Skeletal muscle tissue (tissue), 4 donors: ENCODE data around the gene TRIM24. TPM values are rescaled to one million over a fixed set of nuclear protein-coding genes. Genes with fewer than 3 reads are reported as not detected.
"Not testable (repeated sequence)": the region's sequence is repeated elsewhere in the genome, so short reads cannot be mapped to it uniquely, and the experiment has no call there.

ENCODE experiments used
- H3K27ac ChIP-seq: one replicate; pipeline ENCODE4 v1.7.0; 2013; ENCODE audit warnings: mild to moderate bottlenecking, low read depth, low read length, inconsistent platforms
- H3K27me3 ChIP-seq, 3 donors: one replicate each; pipeline ENCODE4 v1.7.0; 2013; ENCODE audit warnings: low read length in 3 of 3; ENCODE audit not compliant: control insufficient read depth in 3 of 3, insufficient read depth in 3 of 3
- H3K36me3 ChIP-seq, 3 donors: one replicate each; pipeline ENCODE4 v1.7.0; 2013; ENCODE audit warnings: low read length in 3 of 3; ENCODE audit not compliant: control insufficient read depth in 3 of 3, insufficient read depth in 3 of 3
- H3K4me1 ChIP-seq, 3 donors: one replicate each; pipeline ENCODE4 v1.7.0; 2013; ENCODE audit warnings: low read length in 3 of 3, mild to moderate bottlenecking in 3 of 3; ENCODE audit not compliant: control insufficient read depth in 3 of 3, insufficient read depth in 3 of 3
- H3K4me3 ChIP-seq, 3 donors: one replicate each; pipeline ENCODE4 v1.7.0; 2013; ENCODE audit warnings: low read length in 3 of 3
- H3K9ac ChIP-seq, 3 donors: one replicate each; pipeline ENCODE4 v1.7.0; 2013; ENCODE audit warnings: low read length in 3 of 3, mild to moderate bottlenecking in 3 of 3, moderate library complexity in 2 of 3, low read depth in 1 of 3
- H3K9me3 ChIP-seq, 3 donors: one replicate each; pipeline ENCODE4 v1.7.0; 2013; ENCODE audit warnings: low read length in 3 of 3; ENCODE audit not compliant: control insufficient read depth in 3 of 3
- total RNA-seq: library from RNA; depleted of rRNA; stranded (reverse); fragments of >200 nt; gene quantifications from one replicate; pipeline ENCODE4 v1.2.3, GENCODE V29; 2014
- donor health status: Osteomylitis.

The TRIM24 gene
- total RNA-seq, 1 donor from 2014 or later, result 6.8 TPM

DNA sequence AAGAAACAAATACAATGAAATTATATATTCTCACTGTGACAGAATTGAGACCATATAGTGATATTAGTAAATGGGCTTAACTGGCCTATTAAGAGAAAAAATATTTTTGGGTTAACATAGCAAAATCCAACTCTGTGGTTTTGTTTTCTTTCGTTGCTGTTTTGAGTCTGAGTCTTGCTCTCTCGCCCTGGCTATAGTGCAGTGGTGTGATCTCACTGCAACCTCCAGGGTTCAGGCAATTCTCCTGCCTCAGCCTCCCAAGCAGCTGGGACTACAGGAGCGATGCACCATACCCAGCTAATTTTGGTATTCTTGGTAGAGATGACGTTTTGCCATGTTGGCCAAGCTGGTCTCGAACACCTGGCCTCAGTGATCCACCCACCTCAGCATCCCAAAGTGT, 15.3 kb downstream of the TRIM24 start:
- H3K27me3 ChIP-seq, result no peaks in the 10 kb centered on the region
- no peak overlapping the region for H3K27ac ChIP-seq
- H3K9me3 ChIP-seq, result no peaks in the 10 kb centered on the region
- no peaks in the 10 kb centered on the region for H3K36me3 ChIP-seq
- no peak overlapping the region for H3K9ac ChIP-seq
- H3K4me3 ChIP-seq, result no peak overlapping the region
- H3K4me1 ChIP-seq, result no peaks in the 10 kb centered on the region

DNA sequence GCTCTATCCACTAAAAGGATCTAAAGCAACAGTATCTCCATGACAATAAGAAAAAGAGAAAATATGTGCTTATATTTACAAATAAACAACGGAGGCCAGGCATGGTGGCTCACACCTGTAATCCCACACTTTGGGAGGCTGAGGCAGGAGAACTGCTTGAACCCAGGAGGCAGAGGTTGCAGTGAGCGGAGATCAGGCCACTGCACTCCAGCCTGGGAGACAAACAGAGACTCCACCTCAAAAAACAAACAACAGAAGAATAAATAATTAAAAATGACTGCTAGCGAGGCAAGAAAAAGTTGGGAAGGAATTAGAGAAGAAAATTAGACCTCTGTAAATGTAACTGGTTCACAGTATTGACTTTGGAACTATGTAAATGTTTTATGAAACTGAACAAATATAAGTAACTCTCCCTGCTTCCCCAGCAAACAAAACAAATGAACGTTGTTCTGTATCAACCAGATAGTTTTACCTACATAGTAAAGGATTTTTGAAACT, 17.1 kb downstream of the TRIM24 start:
- Histone ChIP-seq H3K4me3 (no peak overlapping the region), H3K27ac (no peak overlapping the region), H3K27me3 (no peaks in the 10 kb centered on the region), H3K9me3 (no peaks in the 10 kb centered on the region), H3K4me1 (no peaks in the 10 kb centered on the region), H3K36me3 (no peaks in the 10 kb centered on the region), H3K9ac (no peak overlapping the region)

DNA sequence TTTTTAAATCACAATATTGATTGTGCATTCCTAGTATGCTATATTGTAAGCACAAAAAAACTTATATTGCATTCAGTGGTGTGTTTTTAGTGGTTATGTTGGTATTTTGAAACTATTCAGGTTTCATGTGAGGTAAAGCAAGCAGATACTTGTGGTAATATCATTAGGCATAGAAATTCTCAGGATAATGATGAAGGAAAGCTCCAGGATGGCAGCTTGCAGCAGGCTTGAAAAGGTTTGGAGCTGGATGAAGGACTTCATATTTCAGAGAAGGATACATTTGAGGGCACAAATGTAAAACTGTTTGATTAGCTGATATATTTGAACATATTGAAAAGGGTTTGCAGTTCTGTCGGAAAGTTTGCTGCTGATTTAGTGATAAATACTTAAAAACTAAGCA, 17.5 kb downstream of the TRIM24 start:
- H3K36me3 ChIP-seq, result no peaks in the 10 kb centered on the region
- H3K9me3 ChIP-seq, result no peaks in the 10 kb centered on the region
- H3K27ac ChIP-seq, result no peak overlapping the region
- no peak overlapping the region for H3K4me3 ChIP-seq
- H3K27me3 ChIP-seq, result no peaks in the 10 kb centered on the region
- H3K4me1 ChIP-seq, result no peaks in the 10 kb centered on the region
- no peak overlapping the region for H3K9ac ChIP-seq

DNA sequence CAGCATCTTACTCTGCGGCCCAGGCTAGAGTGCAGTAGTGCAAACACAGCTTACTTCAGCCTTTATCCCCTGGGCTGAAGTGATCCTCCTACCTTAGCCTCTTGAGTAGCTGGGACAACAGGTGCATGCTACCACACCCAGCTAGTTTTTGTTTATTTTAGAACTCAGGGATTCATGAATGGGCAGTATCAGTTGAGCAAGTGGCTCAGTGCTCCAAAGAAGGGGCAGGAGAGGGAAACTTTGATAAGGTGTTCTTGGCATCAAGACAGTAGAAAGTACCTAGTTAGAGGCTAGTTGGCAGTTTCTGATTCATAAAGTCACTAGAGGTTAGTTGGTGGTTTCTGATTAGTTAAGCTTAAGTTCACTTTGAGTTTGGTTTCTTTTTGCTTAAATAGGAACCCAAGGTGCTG, 18.4 kb downstream of the TRIM24 start:
- no peaks in the 10 kb centered on the region for H3K9me3 ChIP-seq
- no peaks in the 10 kb centered on the region for H3K36me3 ChIP-seq
- no peak overlapping the region for H3K27ac ChIP-seq
- no peak overlapping the region for H3K9ac ChIP-seq
- no peak overlapping the region for H3K4me3 ChIP-seq
- H3K4me1 ChIP-seq, result no peaks in the 10 kb centered on the region
- H3K27me3 ChIP-seq, result no peaks in the 10 kb centered on the region

- H3K9ac ChIP-seq, result no peak overlapping the region
These were observed 20.5 kb downstream of the TRIM24 start for GRCh38 chr7:138480527-138480926.

DNA sequence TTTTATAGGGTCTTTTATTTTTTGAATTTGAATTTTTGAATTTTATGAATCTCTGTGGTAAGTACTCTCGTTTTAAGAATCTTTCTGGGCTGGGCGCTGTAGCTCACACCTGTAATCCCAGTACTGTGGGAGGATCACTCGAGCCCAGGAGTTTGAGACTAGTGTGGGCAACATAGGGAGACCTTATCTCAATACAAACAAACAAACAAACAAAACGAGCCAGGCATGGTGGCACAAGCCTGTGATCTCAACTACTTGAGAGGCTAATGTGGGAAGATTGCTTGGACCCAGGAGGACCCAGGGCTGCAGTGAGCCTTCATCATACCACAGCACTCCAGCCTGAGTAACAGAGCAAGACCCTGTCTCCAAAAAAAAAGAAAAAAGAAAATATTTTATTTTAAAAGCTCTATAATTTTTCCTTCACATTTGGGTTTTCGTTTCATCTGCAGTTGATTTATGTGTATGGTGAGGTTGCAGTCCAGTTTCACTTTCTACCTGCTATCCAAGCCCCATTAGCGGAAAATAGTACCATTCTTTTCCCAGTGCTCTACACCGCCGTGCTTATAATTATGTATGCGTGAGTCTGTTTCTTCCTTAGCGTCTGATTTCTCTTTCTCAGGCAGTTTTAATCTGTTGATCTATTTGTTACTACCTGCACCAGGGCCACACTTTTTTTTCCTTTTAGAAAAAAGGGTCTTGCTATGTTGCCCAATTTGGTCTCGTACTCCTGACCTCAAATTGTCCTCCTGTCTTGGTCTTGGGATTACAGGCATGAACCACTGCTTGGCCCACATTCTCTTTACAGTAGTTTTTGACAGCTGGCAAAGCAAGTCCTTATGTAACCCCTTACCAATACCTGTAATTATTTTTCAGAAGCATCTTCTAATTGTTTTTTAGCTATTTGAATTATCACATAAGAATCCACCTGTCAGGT, 21.7 kb downstream of the TRIM24 start:
- Histone ChIP-seq H3K27me3 (no peaks in the 10 kb centered on the region), H3K9me3 (no peaks in the 10 kb centered on the region), H3K27ac (no peak overlapping the region), H3K36me3 (no peaks in the 10 kb centered on the region), H3K4me1 (no peaks in the 10 kb centered on the region), H3K9ac (no peak overlapping the region), H3K4me3 (no peak overlapping the region)

More at GRCh38 chr7:138480527-138480926, 20.5 kb downstream of the TRIM24 start:
- no peak overlapping the region for H3K4me3 ChIP-seq
- no peaks in the 10 kb centered on the region for H3K9me3 ChIP-seq
- no peaks in the 10 kb centered on the region for H3K4me1 ChIP-seq
- H3K27me3 ChIP-seq, result no peaks in the 10 kb centered on the region
- H3K36me3 ChIP-seq, result no peaks in the 10 kb centered on the region
- H3K27ac ChIP-seq, result no peak overlapping the region

DNA sequence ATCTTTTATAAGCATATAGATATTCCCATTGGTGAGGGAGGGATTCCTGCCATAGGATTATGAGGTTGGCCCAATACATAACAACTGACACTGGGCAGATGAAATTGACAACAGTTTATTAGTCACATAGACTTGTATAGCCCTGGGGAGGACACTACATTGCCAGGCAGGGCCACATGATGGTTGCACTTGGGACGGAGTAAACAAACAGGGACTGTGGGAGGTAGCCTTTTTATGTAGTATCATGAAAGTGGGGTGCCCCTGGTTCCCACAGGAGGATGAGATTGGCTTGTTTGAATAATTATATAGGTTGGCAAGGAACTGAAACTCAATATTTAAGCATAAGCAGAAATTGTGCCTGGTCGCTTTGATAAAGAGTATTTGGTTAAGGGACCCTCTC, 23.5 kb downstream of the TRIM24 start:
- Histone ChIP-seq H3K4me1 (no peaks in the 10 kb centered on the region), H3K9ac (no peak overlapping the region), H3K9me3 (no peaks in the 10 kb centered on the region), H3K36me3 (no peaks in the 10 kb centered on the region), H3K4me3 (no peak overlapping the region), H3K27ac (no peak overlapping the region), H3K27me3 (no peaks in the 10 kb centered on the region)

GRCh38 chr7:138485508-138485907, 25.4 kb downstream of the TRIM24 start:
- H3K27me3 ChIP-seq, H3K9me3 ChIP-seq, H3K36me3 ChIP-seq, H3K27ac ChIP-seq, H3K4me1 ChIP-seq, H3K4me3 ChIP-seq, H3K9ac ChIP-seq: not testable (repeated sequence)

- H3K27me3 ChIP-seq, H3K9ac ChIP-seq, H3K27ac ChIP-seq, H3K9me3 ChIP-seq, H3K36me3 ChIP-seq, H3K4me1 ChIP-seq, H3K4me3 ChIP-seq: not testable (repeated sequence)
These were observed 29.1 kb downstream of the TRIM24 start for GRCh38 chr7:138489139-138489538.

- Histone ChIP-seq H3K9me3 (no peaks in the 10 kb centered on the region), H3K9ac (no peak overlapping the region), H3K36me3 (no peaks in the 10 kb centered on the region), H3K4me1 (no peaks in the 10 kb centered on the region), H3K4me3 (no peak overlapping the region), H3K27ac (no peak overlapping the region), H3K27me3 (no peaks in the 10 kb centered on the region)
These were observed 31.7 kb downstream of the TRIM24 start for GRCh38 chr7:138491612-138492386.
